GM19463 (cell line): ENCODE results near the gene OR10C1.
"Not testable (repeated sequence)": the region's sequence is repeated elsewhere in the genome, so short reads cannot be mapped to it uniquely, and the experiment has no call there.

Source experiments
- ATAC-seq: cut with Tn5 transposase; IDR thresholded peaks from one replicate; pipeline ENCODE4 v1.9.1; 2021; ENCODE audit warnings: mild to moderate bottlenecking, moderate library complexity; ENCODE audit not compliant: unreplicated experiment

The OR10C1 gene, protein sequence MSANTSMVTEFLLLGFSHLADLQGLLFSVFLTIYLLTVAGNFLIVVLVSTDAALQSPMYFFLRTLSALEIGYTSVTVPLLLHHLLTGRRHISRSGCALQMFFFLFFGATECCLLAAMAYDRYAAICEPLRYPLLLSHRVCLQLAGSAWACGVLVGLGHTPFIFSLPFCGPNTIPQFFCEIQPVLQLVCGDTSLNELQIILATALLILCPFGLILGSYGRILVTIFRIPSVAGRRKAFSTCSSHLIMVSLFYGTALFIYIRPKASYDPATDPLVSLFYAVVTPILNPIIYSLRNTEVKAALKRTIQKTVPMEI

DNA sequence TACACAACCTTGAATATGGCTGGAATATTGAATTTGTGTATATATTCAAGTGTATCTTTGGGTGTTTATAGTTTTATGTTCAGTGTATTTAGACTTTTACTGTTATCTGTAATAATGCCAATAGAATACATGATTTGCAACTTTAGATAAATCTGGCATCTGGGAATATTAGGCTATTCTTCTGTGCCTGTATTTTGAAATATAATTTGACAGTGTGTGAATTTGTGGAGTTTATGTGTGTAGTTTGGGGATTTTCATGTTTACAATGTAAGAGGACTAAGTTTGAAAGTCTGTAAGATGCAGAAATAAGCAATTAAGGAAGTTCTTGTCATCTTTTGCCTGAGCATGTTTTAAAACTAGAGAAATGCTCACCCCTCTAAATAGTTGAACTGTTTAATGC lies at the start of gene OR10C1:
TSS of gene OR10C1 (plus strand) at position 301 of the 400 bp plus-strand sequence. CDS start 710 bp downstream, outside the sequence.
- ATAC-seq, result no peak

DNA sequence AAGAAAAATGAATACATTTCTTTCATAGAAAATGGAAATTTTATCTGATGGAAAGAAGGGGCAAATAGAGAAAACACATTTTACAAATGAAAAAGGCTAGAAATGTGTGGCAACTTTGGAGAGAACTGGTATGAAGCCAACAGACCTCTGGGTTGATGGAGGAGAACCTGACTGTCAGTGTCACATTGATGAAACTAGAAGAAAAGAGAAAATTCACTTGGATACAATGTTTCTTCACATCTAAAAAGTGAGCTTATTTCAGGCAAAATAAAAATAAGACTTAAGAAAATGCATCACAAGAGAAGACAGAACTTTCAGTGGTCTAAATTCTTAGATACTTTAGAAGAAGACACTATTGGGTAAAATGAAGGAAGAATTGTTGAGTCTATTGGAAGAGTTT lies 43.8 kb upstream of the OR10C1 start, which contains the start of gene OR12D2:
TSS of gene OR12D2 (plus strand) at position 301 of the 400 bp plus-strand sequence. CDS start 1,069 bp downstream, outside the sequence.
- no peak for ATAC-seq

DNA sequence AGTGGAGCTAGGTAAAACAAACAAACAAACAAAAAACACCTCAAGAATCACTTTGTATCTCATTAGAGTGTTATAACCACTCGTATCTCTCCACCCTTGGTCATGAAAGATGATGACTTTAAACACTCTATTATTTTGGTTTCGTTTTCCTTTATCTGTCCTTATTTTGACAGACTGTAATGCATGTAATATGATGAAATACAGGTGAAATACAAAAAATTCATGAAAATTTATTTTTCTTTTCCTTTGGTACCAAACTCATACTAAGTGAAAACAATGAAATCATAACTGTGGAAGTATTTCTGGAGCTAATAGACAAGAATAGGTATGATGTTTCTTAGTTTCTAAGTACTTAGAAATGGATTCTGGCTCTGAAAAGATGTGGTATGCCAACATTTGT lies 39.6 kb upstream of the OR10C1 start:
- ATAC-seq, result no peak

DNA sequence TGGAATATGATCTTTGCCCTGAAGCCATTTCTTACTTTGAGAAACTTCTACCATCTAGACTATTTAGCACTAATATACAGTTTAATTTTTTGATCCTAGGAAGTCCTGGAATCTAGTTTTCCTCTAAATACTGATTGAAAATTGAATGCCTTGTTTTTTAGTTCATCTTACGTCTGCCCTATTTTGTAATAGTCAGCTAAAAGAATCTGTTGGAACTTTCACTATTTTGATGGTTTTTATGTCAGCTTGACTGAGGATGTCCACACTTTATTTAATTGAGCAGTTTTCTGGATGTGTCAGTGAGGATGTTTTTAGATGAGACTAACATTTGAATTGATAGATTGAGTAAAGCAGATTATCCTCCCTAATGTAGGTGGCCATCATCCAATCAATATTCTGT lies 35.3 kb upstream of the OR10C1 start:
- ATAC-seq, result no peak

DNA sequence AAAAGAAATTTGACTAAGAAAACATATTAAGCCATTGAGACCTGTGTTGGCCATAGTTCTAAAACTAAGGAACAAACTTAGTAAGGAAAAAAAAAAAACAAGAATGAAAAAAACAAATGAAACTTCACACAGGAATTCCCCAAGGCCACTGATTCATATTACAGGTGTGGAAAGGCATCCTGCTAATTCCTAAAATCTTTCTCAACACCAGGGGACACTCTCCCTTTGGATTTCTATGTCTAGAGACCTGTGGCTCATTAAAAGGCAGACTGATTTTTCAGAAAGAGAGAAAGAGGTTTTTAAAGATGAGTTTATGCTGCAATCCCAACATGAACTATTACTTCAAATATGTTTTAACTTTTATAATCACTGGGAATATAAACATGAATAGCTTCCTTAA lies 24.5 kb upstream of the OR10C1 start, which contains the start of gene OR12D1:
TSS of gene OR12D1 (plus strand) at position 341 of the 400 bp plus-strand sequence.
- no peak for ATAC-seq

DNA sequence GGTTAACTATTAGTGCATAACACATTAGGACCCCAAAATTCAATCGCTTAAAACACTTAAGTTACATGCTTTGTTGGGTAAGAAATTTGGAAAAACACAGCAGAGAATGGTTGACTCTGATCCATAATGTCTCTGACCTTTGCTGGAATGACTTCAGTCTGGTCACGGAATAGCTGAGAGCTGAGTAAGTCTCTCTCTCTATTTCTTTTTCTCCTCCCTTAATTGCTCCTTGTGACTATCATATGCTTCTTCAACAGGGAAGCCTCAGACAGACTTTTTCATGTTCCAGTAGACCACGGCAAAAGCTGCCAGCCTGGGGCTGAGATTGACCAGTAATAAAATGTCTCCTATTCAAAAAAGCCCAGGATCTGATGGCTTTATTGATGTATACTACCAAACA lies 19.6 kb upstream of the OR10C1 start:
- ATAC-seq, result no peak

DNA sequence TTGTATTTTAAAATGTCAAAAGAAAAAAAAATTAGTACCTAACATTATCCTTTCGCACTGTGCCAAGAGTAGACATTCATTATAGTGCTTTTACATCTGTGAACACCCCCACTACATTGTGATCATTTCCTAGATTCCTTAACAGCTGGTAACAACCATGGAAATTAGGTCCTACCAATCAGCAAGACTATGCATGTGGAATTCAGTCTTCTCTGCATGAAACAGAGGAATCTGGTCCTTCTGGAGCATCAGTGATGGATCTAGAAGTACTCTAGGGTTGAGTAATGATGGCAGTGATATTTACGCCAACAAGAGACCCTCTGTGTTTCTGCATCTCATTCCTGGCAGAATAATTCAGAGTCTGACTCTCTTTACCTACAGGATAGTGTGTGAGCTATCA lies 14.9 kb upstream of the OR10C1 start:
- ATAC-seq, result no peak

DNA sequence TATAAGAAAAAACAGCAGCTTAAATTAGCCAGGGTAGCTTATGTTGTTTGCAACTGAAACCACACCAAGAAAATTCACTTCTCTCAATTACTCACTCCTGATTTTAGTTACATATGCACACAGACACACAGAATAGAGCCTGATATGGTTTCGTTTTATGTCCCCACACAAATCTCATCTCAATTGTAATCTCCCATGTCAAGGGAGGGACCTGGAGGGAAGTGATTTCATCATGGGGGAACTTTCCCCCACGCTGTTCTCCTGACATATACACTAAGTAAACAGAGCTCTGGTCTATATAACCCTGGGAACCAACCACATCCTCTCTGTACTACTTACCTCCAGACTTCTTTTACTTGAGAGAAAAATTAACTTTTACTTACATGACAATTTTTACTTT lies 14.5 kb upstream of the OR10C1 start:
- ATAC-seq, result no peak

DNA sequence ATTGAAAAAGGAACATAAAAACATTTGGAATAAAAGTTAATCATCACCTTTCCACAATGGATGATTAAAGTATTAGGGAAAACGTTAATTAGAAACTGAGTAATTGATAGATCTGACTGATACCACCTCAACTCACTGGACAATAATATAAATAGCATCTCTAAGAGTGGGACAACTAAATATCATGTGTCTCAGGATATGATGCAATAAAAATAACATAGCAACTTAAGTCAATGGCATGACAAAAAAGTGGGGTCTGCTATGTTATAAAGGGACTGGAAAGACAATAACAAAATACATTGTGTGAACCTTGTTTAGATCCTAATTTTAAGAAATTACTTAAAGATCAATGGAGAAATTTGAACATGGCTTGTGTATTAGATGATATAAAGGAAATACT lies 14.0 kb upstream of the OR10C1 start:
- ATAC-seq, result no peak

DNA sequence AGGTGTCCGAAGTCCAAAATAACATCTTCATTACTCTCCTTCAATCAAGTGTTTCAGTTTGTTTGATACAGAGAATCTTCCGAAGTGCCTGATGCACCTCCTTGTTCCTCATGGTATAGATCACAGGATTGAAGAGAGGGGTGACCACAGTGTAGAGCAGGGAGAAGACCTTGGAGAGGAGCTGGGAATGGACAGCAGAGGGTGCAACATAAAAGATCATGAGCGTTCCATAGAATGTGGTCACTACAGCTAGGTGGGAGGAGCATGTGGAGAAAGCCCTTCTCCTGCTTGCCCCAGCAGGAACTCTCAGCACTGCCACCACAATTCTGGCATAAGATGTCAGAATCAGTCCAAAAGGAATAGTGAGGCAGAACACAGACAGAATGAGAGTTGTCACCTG lies 12.5 kb upstream of the OR10C1 start:
- no peak for ATAC-seq

DNA sequence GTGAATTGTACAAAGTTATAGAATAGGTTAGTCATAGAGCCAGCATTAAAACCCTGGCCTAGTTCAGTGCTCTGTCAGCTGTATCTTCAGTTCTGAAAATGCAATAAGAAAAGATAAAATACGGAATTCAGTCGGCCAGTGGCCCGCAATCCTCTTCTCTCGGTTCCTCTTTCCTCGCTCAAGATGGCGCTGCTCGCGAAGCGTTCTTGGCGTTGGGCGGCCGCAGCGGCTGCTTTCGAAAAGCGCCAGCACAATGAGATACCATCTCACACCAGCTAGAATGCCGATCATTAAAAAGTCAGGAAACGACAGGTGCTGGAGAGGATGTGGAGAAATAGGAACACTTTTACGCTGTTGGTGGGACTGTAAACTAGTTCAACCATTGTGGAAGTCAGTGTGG lies 2.4 kb upstream of the OR10C1 start:
- not testable (repeated sequence) for ATAC-seq

DNA sequence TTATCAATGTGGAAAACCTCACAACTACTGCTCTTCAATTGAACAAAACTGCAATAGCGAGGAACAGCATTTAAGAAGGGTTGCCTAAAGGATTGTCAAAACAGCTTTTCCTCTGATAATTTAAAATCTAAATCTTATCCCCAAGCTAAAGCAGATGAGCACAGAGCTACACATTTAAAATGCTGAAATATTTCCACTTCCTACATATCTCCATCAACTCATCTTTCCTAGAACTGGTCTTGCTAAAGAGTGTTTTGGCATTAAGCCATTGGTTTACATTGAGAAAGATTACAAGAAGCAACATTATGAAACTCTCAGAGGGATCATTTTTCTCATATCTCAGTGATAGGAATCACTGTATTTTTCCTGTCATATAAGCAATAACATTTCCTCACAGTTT lies 3.6 kb downstream of the OR10C1 start:
- no peak for ATAC-seq

DNA sequence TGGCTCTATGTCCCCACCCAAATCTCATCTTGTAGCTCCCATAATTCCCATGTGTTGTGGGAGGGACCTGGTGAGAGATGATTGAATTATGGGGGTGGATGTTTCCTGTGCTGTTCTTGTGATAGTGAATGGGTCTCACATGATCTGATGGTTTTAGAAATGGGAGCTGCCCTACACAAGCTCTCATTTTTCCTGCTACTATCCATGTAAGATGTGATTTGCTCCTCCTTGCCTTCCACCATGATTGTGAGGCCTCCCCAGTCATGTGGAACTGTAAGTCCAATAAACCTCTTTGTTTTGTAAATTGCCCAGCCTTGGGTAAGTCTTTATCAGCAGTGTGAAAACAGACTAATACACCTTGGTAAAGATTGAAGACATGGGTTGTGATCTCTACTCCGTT lies 4.9 kb downstream of the OR10C1 start:
- not testable (repeated sequence) for ATAC-seq

DNA sequence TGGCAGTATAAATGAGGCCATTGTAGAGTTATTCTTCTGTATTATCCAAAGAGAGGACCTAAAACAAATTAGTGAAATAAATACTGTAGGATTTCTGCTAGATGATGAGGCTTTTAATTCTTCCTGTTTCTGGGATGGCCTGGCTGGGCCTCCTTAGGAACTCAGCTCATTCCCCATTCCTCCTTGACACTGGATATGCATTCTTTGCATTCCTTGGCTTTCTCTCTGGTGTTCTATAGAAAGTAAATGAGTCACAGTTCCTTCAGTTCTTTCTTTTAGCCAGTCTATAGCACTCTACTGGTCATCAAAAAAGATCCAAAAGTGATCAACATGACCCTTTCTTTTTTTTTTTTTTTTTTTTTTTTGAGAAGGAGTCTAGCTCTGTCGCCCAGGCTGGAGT lies 8.6 kb downstream of the OR10C1 start:
- no peak for ATAC-seq

DNA sequence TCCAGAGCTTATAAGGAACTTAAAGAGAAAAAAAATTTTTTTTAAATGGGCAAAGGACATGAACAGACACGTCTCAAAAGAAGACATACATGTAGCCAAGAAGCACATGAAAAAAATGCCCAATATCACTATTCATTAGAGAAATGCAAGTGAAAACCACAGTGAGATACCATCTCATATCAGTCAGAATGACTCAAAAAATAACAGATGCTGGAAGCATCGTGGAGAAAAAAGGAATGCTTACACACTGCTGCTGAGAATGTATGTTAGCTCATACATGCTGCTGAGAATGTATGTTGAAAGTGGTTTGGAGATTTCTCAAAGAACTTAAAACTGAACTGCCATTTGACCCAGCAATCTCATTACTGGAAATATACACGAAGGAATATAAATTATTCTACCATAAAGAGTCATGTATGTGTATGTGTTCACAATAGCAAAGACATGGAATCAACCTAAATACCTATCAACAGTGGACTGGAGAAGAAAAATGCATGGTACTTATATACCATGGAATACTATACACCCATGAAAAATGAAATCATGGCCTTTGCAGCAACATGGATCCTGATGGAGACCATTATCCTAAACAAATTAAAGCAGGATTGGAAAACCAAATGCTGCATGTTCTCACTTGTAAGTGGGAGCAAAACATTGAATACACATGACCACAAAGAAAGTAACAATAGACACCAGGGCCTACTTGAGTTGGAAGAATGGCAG lies 12.5 kb downstream of the OR10C1 start:
- ATAC-seq, result no peak

DNA sequence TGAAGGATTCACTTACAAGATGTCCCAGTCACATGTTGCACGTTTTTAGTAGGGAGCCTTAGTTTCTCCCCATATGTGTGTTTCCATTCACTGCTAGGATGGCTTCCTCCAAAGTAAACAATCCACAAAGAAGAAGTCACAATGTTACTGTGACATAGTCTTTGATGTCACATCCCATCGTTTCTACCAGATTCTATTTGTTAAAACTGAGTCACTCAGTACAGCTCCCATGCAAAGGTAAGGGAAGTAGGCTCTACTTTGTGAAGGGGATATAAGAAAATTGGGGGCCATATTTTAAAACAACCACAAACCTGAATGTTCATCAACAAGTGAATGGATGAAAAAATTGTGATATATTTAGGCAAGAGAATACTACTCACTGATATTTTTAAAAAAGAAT lies 17.9 kb downstream of the OR10C1 start, which contains the start of the genes OR11A1 and OR2H1:
TSS of gene OR11A1 (minus strand) at position 101 of the 400 bp plus-strand sequence. CDS start 29,430 bp downstream, outside the sequence.
TSS of gene OR2H1 (plus strand) at position 185 of the 400 bp plus-strand sequence. CDS start 4,615 bp downstream, outside the sequence.
- ATAC-seq, result no peak

DNA sequence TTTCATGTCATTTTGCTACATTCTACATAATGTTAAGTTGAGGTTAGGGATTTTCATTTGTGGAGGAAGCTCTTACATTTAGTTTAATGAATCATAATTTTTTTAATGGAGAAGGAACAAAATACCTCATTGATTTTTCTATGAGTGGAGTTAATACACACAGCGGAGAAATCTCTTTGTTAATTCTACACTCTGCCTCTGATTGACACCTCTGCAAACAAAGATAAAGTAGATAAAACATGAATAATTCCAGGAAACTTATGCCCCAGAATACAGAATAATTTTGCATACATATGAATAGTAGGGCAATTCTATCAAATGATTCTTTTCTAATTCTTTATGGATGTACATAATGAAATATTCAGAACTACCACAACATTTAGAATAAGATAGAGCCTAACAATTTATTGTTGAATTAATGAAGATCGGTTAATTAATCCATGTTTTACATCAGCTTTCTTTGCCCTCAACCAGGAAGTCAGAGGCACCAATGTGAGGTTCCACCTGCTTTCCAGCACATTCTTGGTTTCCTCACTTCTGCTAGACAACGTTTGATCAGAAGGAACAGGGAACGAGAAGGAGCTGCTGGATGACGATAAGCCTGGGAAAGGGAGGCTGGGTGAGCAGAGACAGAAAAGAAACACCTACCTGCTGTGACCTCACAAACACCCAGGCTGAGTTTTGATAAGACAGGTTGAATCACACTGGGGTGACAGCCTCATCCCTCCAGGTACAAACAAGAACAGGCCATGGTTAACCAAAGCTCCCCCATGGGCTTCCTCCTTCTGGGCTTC lies 22.1 kb downstream of the OR10C1 start:
- ATAC-seq, result no peak

DNA sequence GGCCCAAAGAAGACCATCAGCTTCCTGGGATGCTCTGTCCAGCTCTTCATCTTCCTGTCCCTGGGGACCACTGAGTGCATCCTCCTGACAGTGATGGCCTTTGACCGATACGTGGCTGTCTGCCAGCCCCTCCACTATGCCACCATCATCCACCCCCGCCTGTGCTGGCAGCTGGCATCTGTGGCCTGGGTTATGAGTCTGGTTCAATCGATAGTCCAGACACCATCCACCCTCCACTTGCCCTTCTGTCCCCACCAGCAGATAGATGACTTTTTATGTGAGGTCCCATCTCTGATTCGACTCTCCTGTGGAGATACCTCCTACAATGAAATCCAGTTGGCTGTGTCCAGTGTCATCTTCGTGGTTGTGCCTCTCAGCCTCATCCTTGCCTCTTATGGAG lies 22.9 kb downstream of the OR10C1 start:
- ATAC-seq, result no peak

DNA sequence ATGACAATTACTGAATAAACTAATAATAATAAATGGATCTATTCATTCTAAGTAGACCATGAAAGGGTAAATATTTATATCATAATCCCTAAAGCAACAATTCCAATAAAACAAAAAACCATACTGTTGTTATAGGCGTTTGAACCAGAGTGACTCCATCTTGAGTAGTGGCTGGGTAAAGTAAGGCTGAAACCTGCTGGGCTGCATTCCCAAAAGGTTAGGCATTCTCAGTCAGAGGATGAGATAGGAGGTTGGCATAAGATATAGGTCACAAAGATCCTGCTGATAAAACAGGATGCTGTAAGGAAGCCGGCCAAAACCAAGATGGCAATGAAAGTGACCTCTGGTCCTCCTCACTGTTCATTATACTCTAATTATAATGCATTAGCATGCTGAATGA lies 26.2 kb downstream of the OR10C1 start:
- ATAC-seq, result no peak

DNA sequence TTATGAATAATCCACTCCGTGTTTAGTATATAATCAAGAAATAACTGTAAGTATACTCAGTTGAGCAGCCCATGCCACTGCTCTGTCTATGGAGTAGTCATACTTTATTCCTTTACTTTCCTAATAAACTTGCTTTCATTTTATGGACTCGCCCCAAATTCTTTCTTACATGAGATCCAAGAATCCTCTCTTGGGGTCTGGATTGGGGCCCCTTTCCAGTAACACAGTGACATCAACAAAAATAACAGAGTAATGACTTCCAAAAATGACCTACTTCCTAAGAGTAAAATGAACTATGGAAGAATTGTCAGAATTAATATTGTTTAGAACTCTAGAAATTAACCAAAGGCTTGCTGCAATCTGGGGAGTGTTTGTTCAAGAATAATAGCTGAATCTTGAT lies 26.7 kb downstream of the OR10C1 start:
- no peak for ATAC-seq

DNA sequence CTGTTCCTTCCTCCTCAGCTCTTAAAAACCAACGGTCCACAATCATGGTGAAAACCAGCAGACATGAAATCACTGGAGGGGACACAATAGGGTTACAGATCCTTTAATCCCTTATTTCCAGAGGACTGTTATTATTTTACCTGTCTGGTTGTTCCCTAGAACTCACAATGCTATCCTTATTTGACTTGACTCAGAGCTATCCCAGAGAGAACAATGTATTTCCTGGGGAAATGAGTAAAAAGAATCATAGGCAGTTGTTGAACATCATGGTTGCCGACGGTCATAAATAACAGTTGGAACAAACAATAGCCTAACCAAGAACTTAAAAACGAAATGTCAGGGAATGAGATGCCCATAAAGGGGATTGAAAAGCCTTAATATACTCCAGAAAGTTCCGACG lies 27.1 kb downstream of the OR10C1 start:
- no peak for ATAC-seq
